Activated T-cell treated with anti-CD3 and anti-CD28 coated beads, Interleukin-2, amount 50 U/mL, for 24 hours (primary cell): Measurements from ENCODE around the gene PRKCH.

Experiments
- DNase-seq: peaks from one replicate; pipeline ENCODE4 v3.0.0-alpha.2; 2020
- H3K27ac Mint-ChIP-seq: 2 replicates; pipeline ENCODE4 v1.8.0; 2020; ENCODE audit warnings: mild to moderate bottlenecking, mixed read lengths
- H3K27me3 Mint-ChIP-seq: 2 replicates; pipeline ENCODE4 v1.8.0; 2020; ENCODE audit warnings: mixed read lengths
- H3K36me3 Mint-ChIP-seq: 2 replicates; pipeline ENCODE4 v1.8.0; 2020; ENCODE audit warnings: low read depth, mixed read lengths
- H3K4me1 Mint-ChIP-seq: 2 replicates; pipeline ENCODE4 v1.8.0; 2020; ENCODE audit warnings: low read depth, mixed read lengths
- H3K4me3 Mint-ChIP-seq: 2 replicates; pipeline ENCODE4 v1.8.0; 2020; ENCODE audit warnings: mild to moderate bottlenecking, moderate library complexity, mixed read lengths
- H3K9me3 Mint-ChIP-seq: 2 replicates; pipeline ENCODE4 v1.8.0; 2020; ENCODE audit warnings: mixed read lengths

Gene PRKCH

GRCh38 chr14:61321385-61322010, at the start of gene PRKCH:
PRKCH (plus strand) TSS chr14:61321579; CDS start chr14:61322102, 523 bp downstream.
- Mint-ChIP-seq H3K9me3 (no peaks in the 10 kb centered on the region), H3K27me3 (no peaks in the 10 kb centered on the region), H3K36me3 (peaks cover 40% of the 10 kb centered on the region), H3K4me1 (peaks cover 32% of the 10 kb centered on the region), H3K4me3 (peak within 1 kb of the TSS; percentile 93), H3K27ac (peak within 1 kb of the TSS; percentile 96)
- peak; percentile 87 for DNase-seq

- Mint-ChIP-seq H3K9me3 (no peaks in the 10 kb centered on the region), H3K4me3 (no peak overlapping the region), H3K4me1 (peaks cover 21% of the 10 kb centered on the region), H3K27ac (no peak overlapping the region), H3K27me3 (peaks cover 9% of the 10 kb centered on the region), H3K36me3 (no peaks in the 10 kb centered on the region)
- no peak for DNase-seq
Observed at GRCh38 chr14:61277232-61277631, 44.1 kb upstream of the PRKCH start.

GRCh38 chr14:61277784-61278183, 43.6 kb upstream of the PRKCH start:
- H3K27me3 Mint-ChIP-seq: peaks cover 5% of the 10 kb centered on the region
- H3K4me1 Mint-ChIP-seq: peaks cover 21% of the 10 kb centered on the region
- H3K36me3 Mint-ChIP-seq: no peaks in the 10 kb centered on the region
- no peak for DNase-seq
- H3K9me3 Mint-ChIP-seq: no peaks in the 10 kb centered on the region
- H3K4me3 Mint-ChIP-seq: no peak overlapping the region
- H3K27ac Mint-ChIP-seq: no peak overlapping the region

- H3K27ac Mint-ChIP-seq: no peak overlapping the region
- H3K9me3 Mint-ChIP-seq: no peaks in the 10 kb centered on the region
- H3K4me1 Mint-ChIP-seq: peaks cover 31% of the 10 kb centered on the region
- H3K27me3 Mint-ChIP-seq: peaks cover 5% of the 10 kb centered on the region
- H3K36me3 Mint-ChIP-seq: no peaks in the 10 kb centered on the region
- DNase-seq: no peak
- no peak overlapping the region for H3K4me3 Mint-ChIP-seq
Observed at GRCh38 chr14:61279082-61279481, 42.3 kb upstream of the PRKCH start.

GRCh38 chr14:61280092-61280525, 41.3 kb upstream of the PRKCH start:
- H3K27me3 Mint-ChIP-seq: peaks cover 5% of the 10 kb centered on the region
- H3K36me3 Mint-ChIP-seq: no peaks in the 10 kb centered on the region
- H3K9me3 Mint-ChIP-seq: no peaks in the 10 kb centered on the region
- no peak for DNase-seq
- peaks cover 34% of the 10 kb centered on the region for H3K4me1 Mint-ChIP-seq
- peak overlapping the region; percentile 82 for H3K27ac Mint-ChIP-seq
- H3K4me3 Mint-ChIP-seq: peak overlapping the region; percentile 83

GRCh38 chr14:61280526-61281185, 40.7 kb upstream of the PRKCH start:
- no peaks in the 10 kb centered on the region for H3K36me3 Mint-ChIP-seq
- H3K27me3 Mint-ChIP-seq: peaks cover 5% of the 10 kb centered on the region
- H3K27ac Mint-ChIP-seq: peak overlapping the region; percentile 82
- peak; percentile 88 for DNase-seq
- peak overlapping the region; percentile 83 for H3K4me3 Mint-ChIP-seq
- H3K4me1 Mint-ChIP-seq: peaks cover 38% of the 10 kb centered on the region
- no peaks in the 10 kb centered on the region for H3K9me3 Mint-ChIP-seq

GRCh38 chr14:61281186-61281947, 40.0 kb upstream of the PRKCH start, which contains the start of gene TMEM30B:
TMEM30B (minus strand) TSS chr14:61281338; CDS start chr14:61281147, 191 bp downstream.
- Mint-ChIP-seq H3K4me1 (peaks cover 46% of the 10 kb centered on the region), H3K36me3 (no peaks in the 10 kb centered on the region), H3K4me3 (peak within 1 kb of the TSS; percentile 83), H3K27ac (peak within 1 kb of the TSS; percentile 82), H3K27me3 (peaks cover 5% of the 10 kb centered on the region), H3K9me3 (no peaks in the 10 kb centered on the region)
- DNase-seq: no peak

- no peaks in the 10 kb centered on the region for H3K36me3 Mint-ChIP-seq
- peak overlapping the region; percentile 75 for H3K4me3 Mint-ChIP-seq
- peaks cover 46% of the 10 kb centered on the region for H3K4me1 Mint-ChIP-seq
- no peak overlapping the region for H3K27ac Mint-ChIP-seq
- H3K9me3 Mint-ChIP-seq: no peaks in the 10 kb centered on the region
- DNase-seq: no peak
- peaks cover 5% of the 10 kb centered on the region for H3K27me3 Mint-ChIP-seq
Observed at GRCh38 chr14:61281948-61282275, 39.5 kb upstream of the PRKCH start.

- Mint-ChIP-seq H3K27me3 (peaks cover 5% of the 10 kb centered on the region), H3K27ac (no peak overlapping the region), H3K4me3 (no peak overlapping the region), H3K36me3 (no peaks in the 10 kb centered on the region), H3K9me3 (no peaks in the 10 kb centered on the region), H3K4me1 (peaks cover 47% of the 10 kb centered on the region)
- no peak for DNase-seq
Observed at GRCh38 chr14:61282746-61283145, 38.6 kb upstream of the PRKCH start.

- Mint-ChIP-seq H3K36me3 (no peaks in the 10 kb centered on the region), H3K27me3 (peaks cover 5% of the 10 kb centered on the region), H3K4me3 (no peak overlapping the region), H3K4me1 (peaks cover 45% of the 10 kb centered on the region), H3K9me3 (no peaks in the 10 kb centered on the region), H3K27ac (no peak overlapping the region)
- DNase-seq: no peak
Observed at GRCh38 chr14:61284001-61284400, 37.4 kb upstream of the PRKCH start.

GRCh38 chr14:61285364-61285763, 36.0 kb upstream of the PRKCH start:
- H3K27ac Mint-ChIP-seq: no peak overlapping the region
- H3K27me3 Mint-ChIP-seq: no peaks in the 10 kb centered on the region
- H3K4me1 Mint-ChIP-seq: peaks cover 32% of the 10 kb centered on the region
- H3K36me3 Mint-ChIP-seq: no peaks in the 10 kb centered on the region
- no peak for DNase-seq
- H3K9me3 Mint-ChIP-seq: no peaks in the 10 kb centered on the region
- no peak overlapping the region for H3K4me3 Mint-ChIP-seq

- no peak for DNase-seq
- no peaks in the 10 kb centered on the region for H3K9me3 Mint-ChIP-seq
- H3K36me3 Mint-ChIP-seq: no peaks in the 10 kb centered on the region
- no peak overlapping the region for H3K4me3 Mint-ChIP-seq
- no peak overlapping the region for H3K27ac Mint-ChIP-seq
- H3K27me3 Mint-ChIP-seq: no peaks in the 10 kb centered on the region
- peaks cover 26% of the 10 kb centered on the region for H3K4me1 Mint-ChIP-seq
Observed at GRCh38 chr14:61287196-61287595, 34.2 kb upstream of the PRKCH start.

- Mint-ChIP-seq H3K4me3 (no peak overlapping the region), H3K4me1 (peaks cover 25% of the 10 kb centered on the region), H3K27ac (no peak overlapping the region), H3K36me3 (no peaks in the 10 kb centered on the region), H3K9me3 (no peaks in the 10 kb centered on the region), H3K27me3 (no peaks in the 10 kb centered on the region)
- DNase-seq: no peak
Observed at GRCh38 chr14:61288228-61288627, 33.2 kb upstream of the PRKCH start.

GRCh38 chr14:61288720-61289119, 32.7 kb upstream of the PRKCH start:
- Mint-ChIP-seq H3K27ac (no peak overlapping the region), H3K4me3 (no peak overlapping the region), H3K27me3 (no peaks in the 10 kb centered on the region), H3K9me3 (no peaks in the 10 kb centered on the region), H3K4me1 (peaks cover 23% of the 10 kb centered on the region), H3K36me3 (no peaks in the 10 kb centered on the region)
- DNase-seq: no peak

- Mint-ChIP-seq H3K27me3 (no peaks in the 10 kb centered on the region), H3K9me3 (no peaks in the 10 kb centered on the region), H3K36me3 (no peaks in the 10 kb centered on the region), H3K27ac (no peak overlapping the region), H3K4me1 (peaks cover 14% of the 10 kb centered on the region), H3K4me3 (no peak overlapping the region)
- DNase-seq: no peak
Observed at GRCh38 chr14:61290701-61291100, 30.7 kb upstream of the PRKCH start.
